Measurements from ENCODE around the gene PRH2.

Gene PRH2

DNA sequence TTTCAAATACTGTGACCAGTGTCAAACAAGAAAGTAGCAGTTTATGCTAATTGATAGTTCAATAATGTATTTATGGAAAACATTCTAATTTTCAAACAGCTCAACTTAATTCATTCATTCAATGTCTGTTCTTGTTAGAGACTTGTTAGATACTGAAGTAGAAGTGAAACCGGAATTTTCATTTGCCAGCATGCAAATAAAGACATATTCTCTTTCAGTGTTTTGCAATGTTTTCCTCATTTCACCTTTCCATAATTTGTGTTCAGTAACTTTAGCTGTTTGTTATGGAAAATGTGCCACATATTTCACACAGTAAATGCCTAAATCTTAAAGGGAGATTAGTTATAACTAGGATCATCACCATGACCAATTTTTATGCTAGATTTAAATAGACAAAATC is 36.4 kb downstream of the PRH2 start:
- DNase-seq: no peak

- DNase-seq: no peak
Measured at GRCh38 chr12:10966314-10966713, 37.3 kb downstream of the PRH2 start.

- no peak for DNase-seq
Measured at GRCh38 chr12:10967409-10967808, 38.4 kb downstream of the PRH2 start.

DNA sequence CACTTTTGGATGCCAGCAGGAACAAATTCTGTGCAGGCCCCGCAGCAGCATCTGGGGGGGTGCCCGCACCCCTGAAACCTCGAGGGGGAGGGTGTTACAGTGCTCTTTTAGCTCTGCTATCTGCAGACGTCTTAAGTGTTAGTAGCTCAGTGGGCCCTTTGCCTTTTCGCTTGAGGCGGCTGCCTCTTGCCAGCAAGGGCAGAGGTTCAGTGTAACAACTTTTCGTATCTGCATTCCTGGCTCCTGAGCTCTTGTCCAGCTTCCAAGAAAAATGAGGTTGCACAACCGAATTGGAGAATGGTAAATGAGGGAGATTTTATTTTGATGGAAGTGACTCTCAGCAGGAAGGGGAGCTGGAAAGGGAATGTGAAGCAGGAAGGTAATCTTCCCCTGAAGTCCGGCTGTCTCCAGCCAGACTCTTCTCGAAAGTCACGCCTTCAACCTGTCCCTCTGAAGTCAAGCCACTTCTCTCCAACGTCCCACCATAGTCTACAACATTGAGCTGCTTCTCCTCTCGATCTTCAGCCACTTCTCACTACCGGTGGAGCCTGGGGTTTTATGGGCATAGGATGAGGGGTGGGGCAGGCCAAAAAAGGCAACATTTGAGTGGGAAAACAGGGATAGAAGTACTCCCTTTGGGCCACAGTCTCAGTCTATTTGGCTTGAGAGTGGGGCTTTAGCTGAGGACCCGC is 39.9 kb downstream of the PRH2 start:
- no peak for DNase-seq

- DNase-seq: no peak
Measured at GRCh38 chr12:10974965-10975364, 45.9 kb downstream of the PRH2 start.

DNA sequence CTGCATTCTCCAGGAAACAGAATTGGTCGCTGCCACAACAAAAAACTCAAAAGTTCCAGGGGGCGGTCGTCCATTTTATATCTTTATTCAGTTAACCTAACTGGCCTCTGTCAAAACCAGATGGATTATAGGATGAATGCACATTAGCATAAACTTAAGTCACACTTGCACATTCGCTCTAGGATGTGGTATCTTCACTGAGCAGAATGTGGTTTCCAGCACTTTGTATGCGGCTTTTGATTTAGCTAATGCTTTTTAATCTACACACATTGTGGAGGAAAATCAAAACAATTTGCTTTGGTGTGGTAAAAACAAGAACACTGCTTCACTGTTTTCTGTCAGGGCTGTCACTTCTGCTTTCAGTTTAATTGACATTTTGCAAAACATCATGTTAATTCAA is 53.2 kb downstream of the PRH2 start:
- no peak for DNase-seq
